ENCODE results near the gene DUS2.

Gene DUS2

DNA sequence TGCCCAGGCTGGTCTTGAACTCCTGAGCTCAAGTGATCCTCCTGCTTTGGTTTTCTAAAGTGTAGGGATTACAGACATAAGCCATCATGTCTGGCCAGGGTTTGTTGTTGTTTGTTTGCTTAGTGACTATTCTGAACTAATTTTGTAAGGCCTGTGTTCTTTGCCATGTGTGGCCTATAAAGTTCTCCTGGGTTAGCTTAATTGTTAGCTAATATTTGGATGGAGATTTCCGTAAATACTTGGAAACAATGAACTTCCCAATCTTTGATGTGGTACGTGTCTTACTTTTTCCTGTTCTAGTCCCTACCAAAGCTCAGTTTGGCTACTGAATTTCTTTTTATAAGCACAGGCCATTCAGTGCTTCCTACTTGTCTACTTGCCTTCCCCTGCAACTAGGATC lies 24.9 kb downstream of the DUS2 start:
- no peak for DNase-seq

DNA sequence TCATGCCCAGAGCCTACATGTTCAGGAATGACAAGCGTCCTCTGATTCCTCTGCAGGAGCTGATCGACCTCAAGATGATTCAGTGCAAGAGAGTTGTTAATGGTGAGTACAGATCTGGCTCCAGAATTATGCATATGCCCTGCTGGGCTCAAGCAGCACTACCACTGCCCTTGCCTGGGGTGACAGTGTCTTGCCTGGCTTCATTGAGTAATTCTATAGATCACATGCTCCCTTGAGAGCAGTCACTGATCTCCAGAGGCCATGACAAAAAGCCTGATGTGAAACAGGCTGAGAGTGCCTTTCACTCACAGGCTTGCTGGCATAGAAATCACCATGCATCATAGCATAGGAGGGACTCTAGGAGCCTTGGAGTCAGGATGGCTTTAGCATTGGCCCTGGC lies 26.4 kb downstream of the DUS2 start:
- no peak for DNase-seq

DNA sequence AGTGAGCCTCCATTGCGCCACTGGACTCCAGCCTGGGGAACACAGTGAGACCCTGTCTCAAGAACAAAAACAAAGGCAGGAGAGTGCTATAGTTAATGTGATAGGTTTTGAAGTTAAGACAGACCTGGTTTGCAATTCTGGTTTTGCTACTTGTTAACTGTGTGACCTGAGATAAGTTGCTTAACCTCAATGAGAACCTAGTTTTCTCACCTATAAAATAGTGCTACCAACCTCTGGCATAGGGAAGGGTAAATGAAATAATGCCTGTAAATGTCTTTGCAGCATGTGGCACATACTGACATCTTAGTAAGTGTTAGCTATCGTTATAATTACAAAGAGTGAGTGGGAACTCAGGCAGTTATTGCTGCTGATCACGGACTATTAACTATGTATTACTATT lies 32.3 kb downstream of the DUS2 start:
- no peak for DNase-seq

DNA sequence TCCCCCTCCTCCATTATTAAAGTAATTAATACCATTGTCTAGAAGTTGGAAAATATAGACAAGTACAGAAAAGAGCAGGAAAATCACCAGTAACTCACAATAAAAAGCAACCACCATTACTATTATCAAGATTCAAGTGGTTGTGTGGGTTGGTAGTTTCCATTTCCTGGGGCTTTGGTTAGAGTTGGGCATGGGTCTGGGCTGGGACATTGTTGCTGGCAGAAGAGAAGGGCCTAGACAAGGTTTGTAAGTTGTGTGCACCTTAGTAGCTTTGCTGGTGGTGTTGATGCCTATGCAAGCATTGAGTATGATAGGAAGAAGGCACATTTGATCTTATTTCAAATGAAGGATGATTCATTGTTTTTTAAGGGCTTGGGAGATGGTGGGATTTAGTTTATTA lies 36.7 kb downstream of the DUS2 start:
- no peak for DNase-seq

DNA sequence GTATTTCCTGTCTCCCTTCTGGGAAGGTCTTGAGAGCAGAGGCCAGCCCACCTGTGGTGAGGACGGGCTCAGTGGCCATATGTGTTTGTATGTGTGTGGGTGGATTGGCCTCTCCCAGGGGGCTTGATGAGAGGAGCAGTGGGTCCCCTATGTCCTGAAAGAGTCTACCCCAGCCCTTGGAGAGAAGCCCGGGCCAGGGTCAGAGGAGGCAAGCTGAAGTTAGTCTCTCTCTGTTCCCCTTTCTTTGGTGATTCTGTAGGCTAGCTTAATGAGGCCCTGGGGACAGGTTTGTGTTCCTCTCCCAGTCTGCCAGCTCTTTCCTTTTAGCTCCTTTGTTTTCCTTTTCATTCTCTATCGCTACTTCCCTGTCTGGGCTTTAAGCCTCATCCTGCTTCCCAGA lies 38.3 kb downstream of the DUS2 start:
- no peak for DNase-seq

DNA sequence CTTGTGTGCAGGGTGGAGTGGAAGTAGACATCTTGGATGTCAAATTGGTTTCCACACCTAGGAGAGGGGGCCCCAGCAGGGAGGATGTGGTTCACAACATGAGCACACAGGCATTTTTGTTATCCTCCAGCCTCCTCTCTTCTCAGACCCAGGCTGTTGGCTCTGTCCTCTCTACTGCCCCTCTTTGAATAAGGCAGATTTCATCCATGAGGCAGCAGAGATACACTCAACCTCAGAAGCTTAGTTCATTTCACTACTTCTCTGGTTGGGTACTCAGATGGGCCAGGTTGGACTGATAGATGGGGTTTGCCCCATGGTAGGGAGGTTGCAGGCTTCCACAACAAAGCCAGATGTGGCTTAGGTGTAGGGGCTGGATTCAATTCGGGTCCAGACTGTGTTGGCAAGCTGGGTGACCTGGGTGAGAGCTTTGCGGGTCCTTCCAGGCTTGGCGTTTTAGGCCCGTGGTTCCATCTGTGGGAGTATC lies 39.9 kb downstream of the DUS2 start:
- DNase-seq, result no peak

DNA sequence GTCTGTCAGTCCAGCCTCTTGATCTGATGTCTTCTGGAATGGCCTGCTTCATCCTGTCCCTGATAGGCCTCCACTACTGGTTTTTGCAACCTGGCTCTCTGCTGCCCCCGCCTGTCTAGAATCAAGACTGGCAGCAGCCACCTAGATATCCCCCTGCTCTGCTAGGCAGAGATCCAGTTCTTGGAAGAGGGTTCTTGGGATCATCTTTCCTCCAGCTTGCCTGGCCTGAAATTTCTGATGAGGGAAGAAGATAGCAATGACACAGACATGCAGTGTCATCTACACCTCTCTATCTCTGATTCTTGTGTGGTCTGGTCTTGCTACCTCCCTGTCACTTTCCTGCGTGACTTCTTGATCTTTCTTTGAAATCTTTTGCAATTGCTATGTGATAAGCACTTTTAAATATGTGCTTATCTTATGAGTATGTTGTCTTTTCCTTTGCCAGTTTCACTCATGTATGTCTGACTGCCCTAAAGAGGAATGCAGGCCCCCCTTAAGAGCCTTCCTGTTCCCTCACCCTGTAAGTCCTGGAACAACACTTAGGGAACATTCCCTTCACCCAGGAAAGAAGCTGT lies 41.8 kb downstream of the DUS2 start:
- peak; percentile 86 for DNase-seq

DNA sequence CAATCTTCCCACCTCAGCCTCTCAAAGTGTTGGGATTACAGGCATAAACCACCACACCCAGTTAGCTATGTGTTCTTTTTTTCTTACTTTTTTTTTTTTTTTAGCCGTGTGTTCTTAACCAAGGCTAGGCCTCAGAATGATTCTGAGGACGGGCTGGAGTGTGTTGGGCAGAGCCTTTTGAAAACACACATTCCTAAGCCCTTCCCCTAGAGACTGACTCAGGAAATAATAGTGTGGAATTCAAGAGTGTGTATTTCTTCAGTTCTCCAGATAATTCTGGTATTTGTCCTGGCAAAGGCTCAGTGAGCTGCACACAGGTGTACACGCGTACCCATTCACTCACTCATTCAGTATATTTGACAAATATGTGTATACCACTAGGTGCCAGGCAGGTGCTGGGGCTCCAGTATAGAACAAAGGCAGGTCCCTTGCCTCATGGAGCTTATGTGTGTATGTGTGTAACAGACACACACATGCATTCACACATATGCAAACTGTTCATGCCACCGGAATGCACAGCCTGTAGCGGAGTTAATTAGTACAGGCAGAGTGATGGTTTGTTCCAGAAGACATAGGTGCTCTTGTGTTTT lies 42.7 kb downstream of the DUS2 start:
- peak; percentile 72 for DNase-seq

DNA sequence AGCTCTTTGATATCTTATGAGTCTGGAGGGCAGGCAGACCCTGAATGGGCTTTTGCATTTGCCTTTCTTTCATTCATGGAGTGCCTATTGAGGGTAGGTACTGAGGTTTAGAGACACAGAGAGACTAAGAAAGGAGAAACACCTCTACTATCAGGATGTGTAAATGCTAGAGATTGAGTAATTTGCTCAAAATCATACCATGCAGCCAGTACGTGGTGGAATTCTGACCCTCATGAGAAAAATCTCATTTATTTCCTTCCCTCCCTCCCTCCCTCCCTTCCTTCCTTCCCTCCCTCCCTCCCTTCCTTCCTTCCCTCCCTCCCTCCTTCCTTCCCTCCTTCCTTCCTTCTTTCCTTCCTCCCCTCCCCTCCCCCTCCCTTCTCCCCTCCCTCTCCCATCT lies 43.7 kb downstream of the DUS2 start:
- DNase-seq, result no peak

DNA sequence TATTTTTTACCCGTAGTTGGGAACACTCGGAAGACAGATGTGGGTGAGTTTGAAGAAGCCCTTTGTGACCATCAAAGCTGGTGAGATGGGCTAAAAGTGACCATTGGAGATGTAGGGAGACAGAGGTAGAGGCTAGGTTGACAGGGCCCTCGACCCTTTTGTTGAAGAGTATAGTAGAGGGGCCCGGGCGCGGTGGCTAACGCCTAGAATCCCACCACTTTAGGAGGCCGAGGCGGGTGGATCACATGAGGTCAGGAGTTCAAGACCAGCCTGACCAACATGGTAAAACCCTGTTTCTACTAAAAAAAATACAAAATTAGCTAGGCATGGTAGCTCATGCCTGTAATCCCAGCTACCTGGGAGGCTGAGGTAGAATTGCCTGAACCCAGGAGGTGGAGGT lies 45.8 kb downstream of the DUS2 start:
- no peak for DNase-seq

DNA sequence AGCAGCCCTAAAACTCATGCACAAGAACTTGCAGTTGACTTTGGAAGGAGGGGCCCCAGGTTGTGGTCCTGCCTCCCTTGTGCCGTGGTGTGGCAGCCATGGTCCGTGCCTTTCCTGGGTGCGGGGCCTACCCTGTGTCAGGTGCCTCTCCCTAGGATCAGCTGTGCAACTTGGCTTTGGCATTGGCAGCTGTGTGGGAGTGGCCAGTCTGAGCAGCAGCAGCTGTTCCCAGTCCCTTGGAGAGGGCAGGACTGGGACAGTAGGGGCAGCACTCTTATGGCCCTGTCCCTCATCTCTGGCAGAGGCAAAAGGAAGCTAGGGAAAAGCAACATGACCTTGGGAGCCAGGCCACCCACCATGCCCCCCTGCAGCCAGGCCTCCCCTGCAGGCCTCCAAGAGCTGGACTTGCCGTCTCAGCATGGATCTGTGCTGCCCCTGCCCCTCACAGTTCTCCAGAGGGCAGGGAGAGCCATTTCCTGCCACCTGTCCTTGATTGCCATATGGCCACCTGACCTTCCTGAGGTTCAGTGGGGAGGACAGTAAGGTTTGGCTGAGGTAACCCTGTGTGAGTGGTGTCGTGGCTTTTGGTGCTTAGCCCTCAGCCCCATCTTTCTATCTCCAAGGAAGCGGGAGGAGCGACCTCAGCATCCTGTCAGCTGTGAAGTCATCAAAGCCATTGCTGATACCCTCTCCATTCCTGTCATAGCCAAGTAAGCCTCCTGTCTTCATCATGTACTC lies 46.6 kb downstream of the DUS2 start:
- DNase-seq, result no peak

DNA sequence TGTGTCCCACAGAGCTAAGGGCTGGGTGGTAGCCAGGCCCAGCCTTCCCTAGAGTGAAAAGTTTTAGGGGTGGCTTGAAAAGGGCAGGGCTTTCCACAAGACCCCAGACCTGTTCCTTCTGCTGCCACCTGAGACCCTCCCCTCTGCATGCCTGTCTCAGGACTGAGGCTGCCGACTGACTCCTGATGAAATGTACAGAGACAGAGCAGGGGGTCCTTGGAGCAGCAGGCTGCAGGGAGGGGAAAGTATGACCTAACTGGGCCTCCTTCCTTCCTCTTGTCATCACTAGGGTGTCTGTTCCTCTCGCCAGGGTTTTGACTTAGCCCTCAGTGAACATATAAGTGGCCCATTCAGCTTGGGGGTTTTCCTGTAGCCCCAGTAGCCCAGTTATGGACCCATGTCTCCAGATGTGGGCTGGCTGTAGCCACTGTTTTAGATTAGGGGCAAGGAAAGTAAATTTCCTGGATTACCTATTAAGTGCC lies 47.2 kb downstream of the DUS2 start:
- DNase-seq, result no peak

DNA sequence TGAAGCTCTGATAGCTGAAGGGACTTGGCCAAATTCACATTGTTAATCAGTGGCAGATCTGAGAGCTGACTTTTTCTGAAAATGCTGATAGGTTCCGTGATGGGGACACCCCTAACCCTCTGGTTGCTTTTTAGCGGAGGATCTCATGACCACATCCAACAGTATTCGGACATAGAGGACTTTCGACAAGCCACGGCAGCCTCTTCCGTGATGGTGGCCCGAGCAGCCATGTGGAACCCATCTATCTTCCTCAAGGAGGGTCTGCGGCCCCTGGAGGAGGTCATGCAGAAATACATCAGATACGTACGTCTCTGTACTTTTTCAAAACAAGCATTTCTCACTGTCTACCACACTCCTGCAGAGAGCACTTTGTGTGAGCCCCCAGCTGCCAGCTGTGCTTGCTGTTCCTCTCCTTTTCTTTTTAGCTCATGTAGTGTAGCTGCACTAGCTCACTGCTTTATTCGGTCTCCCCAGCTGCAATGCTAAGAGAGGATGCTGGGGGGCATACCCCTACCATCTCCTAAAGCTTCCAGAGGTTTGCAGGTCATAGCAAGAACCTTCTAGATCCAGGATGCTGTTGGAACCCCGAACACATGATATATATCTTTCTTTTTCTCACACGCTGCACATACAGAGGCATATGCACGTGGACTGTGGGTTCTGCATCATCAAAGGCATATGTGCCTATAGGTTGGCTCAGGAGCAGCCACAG lies 47.9 kb downstream of the DUS2 start:
- DNase-seq, result no peak

DNA sequence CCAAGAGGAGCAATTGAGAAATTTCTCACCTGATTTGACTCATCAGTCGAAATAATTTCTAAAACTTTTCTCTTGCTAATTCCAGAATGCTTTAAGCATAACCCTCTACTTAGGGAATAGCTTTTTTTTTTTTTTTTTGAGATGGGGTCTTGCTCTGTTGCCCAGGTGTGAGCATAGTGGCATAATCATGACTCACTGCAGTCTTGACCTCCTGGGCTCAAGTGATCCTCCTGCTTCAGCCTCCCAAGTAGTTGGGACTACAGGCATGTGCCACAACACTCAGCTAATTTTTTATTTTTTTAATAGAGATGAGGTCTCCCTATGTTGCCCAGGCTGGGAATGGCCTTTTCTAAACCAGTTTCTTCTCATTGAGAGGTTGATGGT lies 48.4 kb downstream of the DUS2 start:
- DNase-seq, result no peak

DNA sequence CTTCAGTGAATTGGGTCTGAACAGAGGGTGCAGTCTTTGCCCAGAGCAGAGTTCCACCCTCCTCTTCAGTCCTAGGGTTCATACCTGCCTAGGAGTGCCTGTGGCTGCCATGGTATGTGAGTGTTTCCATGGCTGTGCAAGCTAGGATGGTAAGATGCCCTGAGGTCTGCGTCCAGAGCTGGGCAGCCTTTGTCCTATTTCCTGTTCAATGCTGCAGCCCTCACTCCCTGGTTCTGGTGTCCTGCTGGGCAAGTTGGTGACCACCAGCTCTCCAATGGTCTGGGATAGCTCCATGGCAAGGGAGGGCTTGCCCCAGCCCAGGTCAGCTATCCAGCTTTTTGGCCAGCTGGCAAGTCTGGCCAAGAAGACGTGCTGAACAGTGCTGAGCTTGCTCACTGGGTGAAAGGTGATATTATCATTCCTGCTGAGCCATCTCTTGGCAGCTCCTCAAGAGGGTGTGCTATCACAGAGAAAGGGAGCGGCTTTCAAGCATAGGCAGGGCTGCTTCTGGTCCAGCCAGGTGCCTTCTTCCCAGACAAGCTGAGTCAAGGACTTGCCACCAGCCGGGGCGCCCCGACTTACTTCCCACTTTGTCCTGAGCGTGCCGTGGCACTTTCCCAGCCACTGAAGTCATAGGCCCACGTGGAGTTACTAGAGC lies 49.1 kb downstream of the DUS2 start:
- peak; percentile 76 for DNase-seq

DNA sequence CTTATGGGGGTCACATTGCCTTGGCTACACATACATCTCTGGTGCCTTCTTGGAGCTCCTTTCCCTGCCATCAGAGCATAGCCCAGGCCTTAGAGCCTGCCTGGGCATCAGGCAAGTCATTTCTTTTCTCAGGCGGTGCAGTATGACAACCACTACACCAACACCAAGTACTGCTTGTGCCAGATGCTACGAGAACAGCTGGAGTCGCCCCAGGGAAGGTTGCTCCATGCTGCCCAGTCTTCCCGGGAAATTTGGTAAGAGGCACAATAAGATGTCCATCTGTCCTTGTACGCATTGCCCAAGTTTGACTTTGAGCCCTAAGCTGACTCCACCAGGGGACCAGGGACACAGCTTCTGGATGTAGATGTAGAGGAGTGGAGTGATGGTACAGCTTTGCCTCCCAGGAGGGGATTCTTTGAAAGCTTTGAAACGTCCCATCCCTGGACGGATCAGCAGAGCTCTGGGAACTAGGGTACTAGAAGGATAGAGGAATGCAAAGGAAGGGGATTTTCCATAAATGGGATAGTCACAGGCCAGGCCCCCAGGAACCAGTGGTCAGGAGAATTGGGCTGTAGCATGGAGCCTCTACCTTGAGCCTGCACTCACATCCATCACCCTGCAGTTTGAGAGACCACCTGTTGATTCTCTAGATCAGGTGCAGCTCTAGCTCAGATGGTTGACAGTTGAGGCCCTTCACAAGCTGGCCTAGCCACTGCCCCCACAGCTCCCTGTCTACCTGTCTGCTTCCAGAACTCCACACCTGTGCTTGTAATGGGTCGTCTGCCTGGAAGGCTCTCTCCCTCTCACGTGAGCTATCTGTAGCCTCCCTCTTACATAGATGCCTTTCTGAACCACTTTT lies 51.0 kb downstream of the DUS2 start:
- DNase-seq, result no peak

DNA sequence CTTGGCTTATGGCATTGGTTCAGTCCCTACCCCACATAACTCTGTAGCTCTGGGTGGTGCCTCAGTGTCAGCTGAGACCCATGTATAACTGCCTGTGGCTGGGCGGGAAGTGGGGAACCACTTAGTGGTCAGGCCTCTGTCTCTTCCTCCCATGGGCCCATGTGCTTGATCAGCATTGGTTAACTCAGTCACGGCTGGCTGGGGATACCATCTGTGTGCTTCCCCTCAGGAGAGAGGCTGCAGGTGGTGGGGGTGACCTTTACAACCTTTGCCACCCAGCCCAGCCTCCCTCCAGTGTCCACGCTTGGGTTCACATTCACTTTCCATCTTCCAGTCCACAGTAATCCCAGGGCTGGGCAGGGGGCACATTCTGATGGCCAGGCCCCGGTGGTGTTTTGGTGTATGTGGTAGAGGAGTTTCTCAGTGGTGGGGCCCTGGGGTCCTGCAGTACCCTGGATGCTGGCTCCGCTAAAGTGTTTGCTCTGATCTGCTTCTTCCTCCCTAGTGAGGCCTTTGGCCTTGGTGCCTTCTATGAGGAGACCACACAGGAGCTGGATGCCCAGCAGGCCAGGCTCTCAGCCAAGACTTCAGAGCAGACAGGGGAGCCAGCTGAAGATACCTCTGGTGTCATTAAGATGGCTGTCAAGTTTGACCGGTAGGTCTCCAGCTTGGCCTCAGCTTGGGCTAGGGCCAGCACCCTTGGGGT lies 51.9 kb downstream of the DUS2 start:
- DNase-seq, result no peak

DNA sequence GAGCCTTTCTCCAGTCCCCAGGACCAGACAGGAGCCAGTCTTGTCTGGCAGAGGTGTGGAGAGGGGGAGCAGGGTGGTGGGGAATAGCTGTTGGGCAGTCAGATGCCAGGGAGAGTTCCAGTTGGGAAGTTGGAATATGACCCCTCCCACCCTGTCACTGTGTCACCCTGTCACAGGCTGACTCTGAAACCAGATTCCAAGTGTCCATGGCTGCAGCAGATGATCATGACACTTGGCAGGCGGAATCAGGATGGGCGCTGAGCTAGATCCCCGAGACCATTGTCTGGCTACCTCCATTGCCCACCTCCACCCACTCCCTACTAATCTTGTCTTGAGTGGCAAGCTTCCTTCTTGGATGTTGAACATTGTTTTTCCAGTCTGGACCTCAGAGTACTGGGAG lies 52.9 kb downstream of the DUS2 start:
- no peak for DNase-seq

DNA sequence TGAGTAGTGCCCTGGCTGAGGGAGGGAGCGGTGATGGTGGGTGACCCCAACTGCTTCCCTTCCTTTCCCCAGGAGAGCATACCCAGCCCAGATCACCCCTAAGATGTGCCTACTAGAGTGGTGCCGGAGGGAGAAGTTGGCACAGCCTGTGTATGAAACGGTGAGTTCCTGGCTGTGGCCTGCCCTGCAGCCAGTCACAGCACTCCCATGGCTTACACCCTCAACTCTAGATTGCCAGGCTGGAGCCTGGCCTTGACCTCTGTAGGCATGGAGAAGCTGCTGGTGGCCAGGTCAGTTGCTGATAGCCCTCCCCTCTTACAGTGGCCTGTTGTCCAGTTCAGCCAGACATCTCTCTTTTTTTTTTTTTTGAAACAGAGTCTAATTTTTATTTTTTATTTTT lies 53.5 kb downstream of the DUS2 start:
- DNase-seq, result no peak

DNA sequence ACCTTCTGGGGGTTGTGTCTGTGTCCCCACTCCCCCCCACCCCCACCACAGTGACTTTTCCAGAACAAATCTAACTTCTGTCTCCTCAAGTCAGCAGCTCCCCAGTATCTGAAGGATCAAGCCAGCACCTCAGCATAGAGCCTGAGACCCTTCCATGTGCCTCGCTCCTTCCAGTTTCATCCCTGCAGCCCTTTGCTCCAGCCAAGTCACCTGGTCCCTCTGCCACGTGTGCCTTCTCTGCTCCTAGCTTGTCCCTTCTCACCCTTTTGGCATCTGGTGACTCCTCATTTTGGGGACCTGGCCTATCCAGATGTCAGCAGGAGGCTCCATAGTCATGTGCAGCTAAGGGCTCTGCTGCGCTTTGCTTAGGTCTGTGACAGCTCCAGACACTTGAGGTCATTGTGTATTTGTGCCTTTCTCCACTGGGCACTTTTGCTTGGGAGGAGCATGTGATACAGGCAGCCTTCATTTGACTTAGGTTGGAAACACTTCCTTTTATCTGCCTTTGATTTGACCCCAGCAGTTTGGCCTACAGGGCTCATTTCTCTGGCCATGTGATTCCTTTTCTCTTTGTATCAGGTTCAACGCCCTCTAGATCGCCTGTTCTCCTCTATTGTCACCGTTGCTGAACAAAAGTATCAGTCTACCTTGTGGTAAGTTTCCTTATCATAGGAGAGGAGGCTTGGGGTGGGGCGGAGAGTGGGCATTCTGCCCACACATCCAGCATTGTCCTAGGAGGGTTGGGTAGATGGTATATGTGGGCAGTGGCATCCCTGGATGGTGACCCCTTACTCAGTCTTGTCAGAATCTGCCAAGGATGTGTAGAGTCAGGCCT lies 55.0 kb downstream of the DUS2 start:
- DNase-seq, result no peak
